ENCODE results near the gene RPS6KA2.

Gene RPS6KA2

DNA sequence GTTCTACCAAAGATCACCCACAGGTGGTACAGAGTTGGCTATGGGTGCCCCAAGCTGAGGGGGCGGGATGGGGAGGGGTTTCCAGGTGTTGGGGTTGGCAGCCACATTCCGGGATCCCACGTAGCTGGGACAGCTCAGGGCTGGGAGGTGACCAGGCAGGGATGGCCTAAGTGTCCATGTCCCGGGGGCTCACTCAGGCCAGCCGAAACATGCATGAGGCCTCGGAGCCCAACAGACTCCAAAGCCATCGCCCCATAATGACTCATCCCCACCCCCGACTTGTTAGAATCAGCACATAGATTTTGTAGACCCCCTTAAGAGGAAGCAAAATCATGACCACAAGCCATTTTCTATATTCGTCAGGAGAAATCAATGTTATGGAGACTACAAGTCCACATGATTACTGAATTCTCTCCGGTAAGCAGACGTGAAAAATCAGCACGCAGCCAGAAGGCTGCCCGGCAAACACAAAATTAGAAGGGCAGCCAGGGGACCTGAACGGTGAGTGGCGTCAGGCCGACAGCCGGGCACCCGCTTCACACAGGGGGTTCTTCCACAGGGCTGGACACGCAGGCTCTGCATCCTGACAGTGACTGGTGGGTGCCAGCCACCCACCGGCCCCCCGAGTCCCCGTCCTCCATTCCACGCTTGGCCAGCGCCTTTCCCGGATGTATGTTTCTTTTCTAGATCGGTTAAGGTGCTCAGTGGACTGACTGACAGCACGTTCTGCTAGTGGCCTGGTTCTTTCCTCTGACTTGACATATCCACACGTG is 121.7 kb downstream of the RPS6KA2 start:
- TF ChIP-seq FOXM1 (IDR thresholded peaks at IDR 0.05; ENCODE audit: borderline replicate concordance) = no peak
- TF ChIP-seq L3MBTL2 (conservative IDR thresholded peaks at IDR 0.05) = no peak
- no peak for TF ChIP-seq SUZ12 (IDR thresholded peaks at IDR 0.05)
- TF ChIP-seq LEF1 (IDR thresholded peaks at IDR 0.05; ENCODE audit: borderline replicate concordance) = no peak
- TF ChIP-seq NFRKB (IDR thresholded peaks at IDR 0.05) = no peak
- TF ChIP-seq, protein P1, sequence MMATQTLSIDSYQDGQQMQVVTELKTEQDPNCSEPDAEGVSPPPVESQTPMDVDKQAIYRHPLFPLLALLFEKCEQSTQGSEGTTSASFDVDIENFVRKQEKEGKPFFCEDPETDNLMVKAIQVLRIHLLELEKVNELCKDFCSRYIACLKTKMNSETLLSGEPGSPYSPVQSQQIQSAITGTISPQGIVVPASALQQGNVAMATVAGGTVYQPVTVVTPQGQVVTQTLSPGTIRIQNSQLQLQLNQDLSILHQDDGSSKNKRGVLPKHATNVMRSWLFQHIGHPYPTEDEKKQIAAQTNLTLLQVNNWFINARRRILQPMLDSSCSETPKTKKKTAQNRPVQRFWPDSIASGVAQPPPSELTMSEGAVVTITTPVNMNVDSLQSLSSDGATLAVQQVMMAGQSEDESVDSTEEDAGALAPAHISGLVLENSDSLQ (IDR thresholded peaks at IDR 0.05) = no peak
- TF ChIP-seq FOXA1 (IDR thresholded peaks at IDR 0.05) = no peak
- TF ChIP-seq HDGF (IDR thresholded peaks at IDR 0.05; ENCODE audit: borderline replicate concordance) = no peak
- TF ChIP-seq ELF4 (IDR thresholded peaks at IDR 0.05) = no peak
- no peak for TF ChIP-seq ARNT (IDR thresholded peaks at IDR 0.05)
- no peak for TF ChIP-seq FOXK2 (IDR thresholded peaks at IDR 0.05)
- no peak for TF ChIP-seq BHLHE40 (IDR thresholded peaks at IDR 0.05; ENCODE audit: borderline replicate concordance)
- DNase-seq (ENCODE audit: extremely low spot score) = no peak
- ChIA-PET POLR2A (no interaction called here), CTCF (no interaction called here)

DNA sequence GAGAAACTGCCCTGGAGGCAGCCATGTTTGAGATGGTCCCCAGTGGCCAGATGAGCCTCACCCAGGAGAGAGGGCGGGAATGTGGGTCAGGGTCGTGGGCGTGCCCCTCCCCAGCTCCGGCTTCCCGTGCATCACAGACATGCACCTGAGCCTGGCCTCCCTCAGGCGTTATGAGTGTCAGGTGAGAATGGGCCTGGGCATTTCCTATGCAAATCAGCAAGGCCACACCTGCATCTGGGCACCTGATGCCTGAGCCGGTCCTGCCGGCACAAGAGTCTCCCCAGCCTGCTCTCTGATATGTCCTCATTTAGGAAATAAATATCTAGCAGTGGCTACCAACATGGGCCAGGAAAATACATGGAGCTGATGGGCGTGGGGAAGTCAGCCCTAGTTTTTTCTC is 123.0 kb downstream of the RPS6KA2 start:
- ChIA-PET CTCF (no interaction called here), POLR2A (no interaction called here)
- TF ChIP-seq, protein P1 (IDR thresholded peaks at IDR 0.05) = no peak
- TF ChIP-seq ELF4 (IDR thresholded peaks at IDR 0.05) = no peak
- no peak for TF ChIP-seq HDGF (IDR thresholded peaks at IDR 0.05; ENCODE audit: borderline replicate concordance)
- no peak for TF ChIP-seq TARDBP (IDR thresholded peaks at IDR 0.05)
- no peak for TF ChIP-seq SUZ12 (IDR thresholded peaks at IDR 0.05)
- no peak for TF ChIP-seq ARNT (IDR thresholded peaks at IDR 0.05)
- TF ChIP-seq L3MBTL2 (conservative IDR thresholded peaks at IDR 0.05) = no peak
- no peak for TF ChIP-seq NFRKB (IDR thresholded peaks at IDR 0.05)
- no peak for TF ChIP-seq FOXA1 (IDR thresholded peaks at IDR 0.05)
- no peak for TF ChIP-seq FOXK2 (IDR thresholded peaks at IDR 0.05)
- no peak for TF ChIP-seq LEF1 (IDR thresholded peaks at IDR 0.05; ENCODE audit: borderline replicate concordance)
- TF ChIP-seq FOXM1 (IDR thresholded peaks at IDR 0.05; ENCODE audit: borderline replicate concordance) = no peak
- no peak for DNase-seq (ENCODE audit: extremely low spot score)

DNA sequence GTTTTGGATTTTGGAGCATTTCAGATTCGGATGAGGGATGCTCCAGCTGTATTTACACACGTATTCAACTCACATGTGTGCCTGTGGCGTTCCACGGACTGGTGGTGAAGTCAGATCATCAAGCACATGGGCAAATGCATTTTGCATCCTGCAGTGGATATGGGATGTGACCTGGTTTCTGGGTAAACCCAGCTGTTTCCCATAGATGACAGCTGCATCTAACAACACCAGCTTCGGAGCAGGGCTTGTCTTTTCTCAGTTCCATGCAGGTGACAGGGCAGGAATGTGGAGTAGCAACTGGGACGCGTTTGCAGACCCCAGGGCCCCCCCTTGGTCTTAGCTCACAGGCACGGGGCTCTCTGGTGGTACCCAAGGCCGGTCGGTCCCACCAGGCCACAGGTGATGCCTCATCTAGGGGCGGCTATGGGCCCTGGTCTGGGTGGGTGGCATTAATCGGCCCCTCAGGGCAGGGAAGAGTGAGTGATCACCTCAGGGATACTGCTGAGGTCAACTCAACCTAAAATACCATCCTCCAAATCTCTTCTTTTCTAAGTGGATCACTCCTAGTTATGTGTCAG is 123.8 kb downstream of the RPS6KA2 start:
- ChIA-PET CTCF (no interaction called here), POLR2A (no interaction called here)
- TF ChIP-seq CTBP1 (IDR thresholded peaks at IDR 0.05; ENCODE audit: borderline replicate concordance) (no peak), HDGF (IDR thresholded peaks at IDR 0.05; ENCODE audit: borderline replicate concordance) (no peak)
- TF ChIP-seq, protein P1 (IDR thresholded peaks at IDR 0.05) = no peak
- DNase-seq (ENCODE audit: extremely low spot score) = no peak

DNA sequence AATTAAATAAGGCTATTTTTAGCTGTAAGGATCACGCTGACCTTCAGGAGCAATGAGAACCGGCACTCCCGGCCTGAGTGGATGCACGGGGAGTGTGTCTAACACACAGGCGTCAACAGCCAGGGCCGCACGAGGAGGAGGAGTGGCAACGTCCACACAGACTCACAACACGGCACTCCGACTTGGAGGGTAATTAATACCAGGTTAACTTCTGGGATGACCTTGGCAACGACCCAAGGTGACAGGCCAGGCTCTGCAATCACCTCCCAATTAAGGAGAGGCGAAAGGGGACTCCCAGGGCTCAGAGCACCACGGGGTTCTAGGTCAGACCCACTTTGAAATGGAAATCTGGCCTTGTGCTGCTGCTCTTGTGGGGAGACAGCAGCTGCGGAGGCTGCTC is 124.6 kb downstream of the RPS6KA2 start:
- DNase-seq (ENCODE audit: extremely low spot score) = no peak
- no peak for TF ChIP-seq L3MBTL2 (conservative IDR thresholded peaks at IDR 0.05)
- no peak for TF ChIP-seq BHLHE40 (IDR thresholded peaks at IDR 0.05; ENCODE audit: borderline replicate concordance)
- no peak for TF ChIP-seq SP1 (IDR thresholded peaks at IDR 0.05)
- TF ChIP-seq ELF4 (IDR thresholded peaks at IDR 0.05) = no peak
- TF ChIP-seq, protein P1 (IDR thresholded peaks at IDR 0.05) = no peak
- no peak for TF ChIP-seq FOXA1 (IDR thresholded peaks at IDR 0.05)
- TF ChIP-seq ARNT (IDR thresholded peaks at IDR 0.05) = no peak
- no peak for TF ChIP-seq SUZ12 (IDR thresholded peaks at IDR 0.05)
- no peak for TF ChIP-seq TARDBP (IDR thresholded peaks at IDR 0.05)
- TF ChIP-seq ZNF384 (IDR thresholded peaks at IDR 0.05) = no peak
- TF ChIP-seq HDGF (IDR thresholded peaks at IDR 0.05; ENCODE audit: borderline replicate concordance) = no peak
- TF ChIP-seq CTBP1 (IDR thresholded peaks at IDR 0.05; ENCODE audit: borderline replicate concordance) = no peak
- TF ChIP-seq FOXK2 (IDR thresholded peaks at IDR 0.05) = no peak
- ChIA-PET POLR2A (no interaction called here), CTCF (no interaction called here)

DNA sequence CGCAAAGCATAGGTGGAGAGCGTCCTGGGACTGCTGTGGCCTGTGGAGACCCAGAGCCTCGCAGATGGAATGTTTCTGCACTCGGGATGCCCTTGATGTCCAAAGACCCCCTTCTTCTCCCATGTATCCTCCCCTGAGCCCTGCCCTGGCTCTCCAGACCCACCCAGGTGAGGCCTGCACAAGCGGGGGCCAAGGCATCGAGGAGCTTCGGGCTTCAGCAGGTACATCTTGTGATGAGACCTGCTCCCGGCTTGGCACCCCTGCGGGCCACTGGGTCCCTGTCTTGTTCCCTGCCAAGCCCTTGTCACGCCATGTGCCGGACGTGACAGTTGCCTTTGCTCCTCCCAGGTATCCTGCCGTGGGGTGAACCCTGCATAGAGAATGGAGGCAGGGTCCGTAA is 125.8 kb downstream of the RPS6KA2 start:
- POLR2A ChIA-PET = no interaction called here
- no peak for DNase-seq (ENCODE audit: extremely low spot score)
- no peak for TF ChIP-seq TARDBP (IDR thresholded peaks at IDR 0.05)
- TF ChIP-seq, protein P1 (IDR thresholded peaks at IDR 0.05) = no peak
- no peak for TF ChIP-seq SP1 (IDR thresholded peaks at IDR 0.05)
- CTCF ChIA-PET = no interaction called here
